ENCODE measurements around the gene PDE6B.

- TF ChIP-seq CTCF (conservative IDR thresholded peaks at IDR 0.05; ENCODE audit: low read depth, low read length), result no peak
- no peak for TF ChIP-seq EZH2 (IDR thresholded peaks at IDR 0.05; ENCODE audit: low read length, unreplicated experiment)
Measured at GRCh38 chr4:712093-712492, 86.7 kb downstream of the PDE6B start.

Data from PC-3 (cell line).